ENCODE data around the gene GDA. TPM values are rescaled to one million over a fixed set of nuclear protein-coding genes. Genes with fewer than 3 reads are reported as not detected.
A peak's percentile ranks its signal among the peaks of the same experiment; 100 is the strongest.
"Not testable (repeated sequence)": the region's sequence is repeated elsewhere in the genome, so short reads cannot be mapped to it uniquely, and the experiment has no call there.

The GDA gene
- total and polyA plus RNA-seq, 3 experiments from 2014 or later = not detected

- Histone ChIP-seq H3K4me3 (ENCODE audit: low read length) (no peak overlapping the region), H3K27ac (ENCODE audit: low read depth, low read length) (no peak overlapping the region), H3K9me3 (ENCODE audit: low read length) (no peaks in the 10 kb centered on the region), H3K27me3 (ENCODE audit: insufficient read depth, low read length, poor library complexity, severe bottlenecking) (no peaks in the 10 kb centered on the region), H3K4me1 (ENCODE audit: insufficient read depth, low read length) (no peaks in the 10 kb centered on the region), H3K36me3 (ENCODE audit: insufficient read depth, low read length) (no peaks in the 10 kb centered on the region)
- Mint-ChIP-seq H3K4me1 (no peaks in the 10 kb centered on the region), H3K27me3 (peaks cover 10 to 58% of the 10 kb centered on the region in 2 donors), H3K4me3 (no peak overlapping the region), H3K36me3 (no peaks in the 10 kb centered on the region), H3K9me3 (peaks cover 0 to 2% (median 0%) of the 10 kb centered on the region in 5 donors), H3K27ac (no peak overlapping the region)
- ChIA-PET POLR2A (no interaction called here), CTCF (interaction anchor here (1.4 kb wide), 1 partner anchor 15 kb away, joined by 3 read pairs; no protein-coding TSS in a partner anchor)
- DNase-seq = no peak
Measured at GRCh38 chr9:72256931-72257330, 107.7 kb downstream of the GDA start.

- no peaks in the 10 kb centered on the region for H3K27me3 ChIP-seq (ENCODE audit: insufficient read depth, low read length, poor library complexity, severe bottlenecking)
- H3K36me3 Mint-ChIP-seq = no peaks in the 10 kb centered on the region
- H3K27ac ChIP-seq (ENCODE audit: low read depth, low read length) = no peak overlapping the region
- H3K4me3 ChIP-seq (ENCODE audit: low read length) = no peak overlapping the region
- H3K4me3 Mint-ChIP-seq = no peak overlapping the region
- H3K4me1 ChIP-seq (ENCODE audit: insufficient read depth, low read length) = no peaks in the 10 kb centered on the region
- CTCF ChIA-PET = interaction anchor here (0.9 to 1.5 kb wide), 3 partner anchors 13 to 23 kb away, joined by 3 to 4 read pairs (median 3); no protein-coding TSS in a partner anchor
- no peaks in the 10 kb centered on the region for H3K4me1 Mint-ChIP-seq
- no peaks in the 10 kb centered on the region for H3K36me3 ChIP-seq (ENCODE audit: insufficient read depth, low read length)
- peaks cover 9 to 62% of the 10 kb centered on the region in 2 donors for H3K27me3 Mint-ChIP-seq
- H3K9me3 Mint-ChIP-seq = peaks cover 0 to 2% (median 0%) of the 10 kb centered on the region in 5 donors
- POLR2A ChIA-PET = no interaction called here
- no peaks in the 10 kb centered on the region for H3K9me3 ChIP-seq (ENCODE audit: low read length)
- DNase-seq = no peak
- H3K27ac Mint-ChIP-seq = peak overlapping the region in 1 of 8 donors; percentile 36
Measured at GRCh38 chr9:72257814-72258213, 108.6 kb downstream of the GDA start.

DNA sequence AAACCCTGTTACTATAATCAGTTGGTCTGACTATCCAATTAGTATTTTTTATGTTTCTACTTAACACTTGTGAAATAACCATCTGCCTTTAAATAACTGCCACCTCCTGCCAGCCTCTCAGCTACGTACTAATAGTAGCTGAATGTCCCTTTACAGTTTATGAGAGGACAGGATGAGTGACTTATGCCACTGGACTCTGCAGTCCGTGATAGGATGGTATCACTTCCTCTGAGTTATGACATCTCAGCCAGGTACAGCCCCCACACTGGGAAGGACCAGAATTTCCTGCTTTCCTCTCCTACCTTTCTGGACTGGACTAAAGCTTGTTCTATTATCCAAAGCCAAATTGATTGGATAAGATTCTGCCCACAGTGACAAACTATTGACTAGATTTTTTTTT, 112.8 kb downstream of the GDA start:
- Mint-ChIP-seq H3K27me3 (peaks cover 4 to 40% of the 10 kb centered on the region in 2 donors), H3K9me3 (no peaks in the 10 kb centered on the region), H3K27ac (no peak overlapping the region), H3K4me1 (no peaks in the 10 kb centered on the region), H3K36me3 (no peaks in the 10 kb centered on the region), H3K4me3 (no peak overlapping the region)
- ChIA-PET POLR2A (no interaction called here), CTCF (interaction anchor here (0.8 kb wide), 1 partner anchor 18 kb away, joined by 3 read pairs; no protein-coding TSS in a partner anchor)
- H3K4me1 ChIP-seq (ENCODE audit: insufficient read depth, low read length) = no peaks in the 10 kb centered on the region
- DNase-seq = no peak
- no peak overlapping the region for H3K4me3 ChIP-seq (ENCODE audit: low read length)
- no peak overlapping the region for H3K27ac ChIP-seq (ENCODE audit: low read depth, low read length)
- no peaks in the 10 kb centered on the region for H3K27me3 ChIP-seq (ENCODE audit: insufficient read depth, low read length, poor library complexity, severe bottlenecking)
- H3K9me3 ChIP-seq (ENCODE audit: low read length) = no peaks in the 10 kb centered on the region
- H3K36me3 ChIP-seq (ENCODE audit: insufficient read depth, low read length) = no peaks in the 10 kb centered on the region

GRCh38 chr9:72263572-72263971, 114.3 kb downstream of the GDA start:
- POLR2A ChIA-PET = no interaction called here
- no peak overlapping the region for H3K27ac Mint-ChIP-seq
- Histone ChIP-seq H3K4me1 (ENCODE audit: insufficient read depth, low read length) (no peaks in the 10 kb centered on the region), H3K9me3 (ENCODE audit: low read length) (no peaks in the 10 kb centered on the region), H3K36me3 (ENCODE audit: insufficient read depth, low read length) (no peaks in the 10 kb centered on the region), H3K4me3 (ENCODE audit: low read length) (no peak overlapping the region), H3K27ac (ENCODE audit: low read depth, low read length) (no peak overlapping the region), H3K27me3 (ENCODE audit: insufficient read depth, low read length, poor library complexity, severe bottlenecking) (no peaks in the 10 kb centered on the region)
- no peaks in the 10 kb centered on the region for H3K4me1 Mint-ChIP-seq
- CTCF ChIA-PET = interaction anchor here (1.3 kb wide), 2 partner anchors 9 to 18 kb away, joined by 3 to 4 read pairs; no protein-coding TSS in a partner anchor
- H3K27me3 Mint-ChIP-seq = peaks cover 4 to 35% of the 10 kb centered on the region in 2 donors
- no peaks in the 10 kb centered on the region for H3K9me3 Mint-ChIP-seq
- DNase-seq = no peak
- no peaks in the 10 kb centered on the region for H3K36me3 Mint-ChIP-seq
- no peak overlapping the region for H3K4me3 Mint-ChIP-seq

DNA sequence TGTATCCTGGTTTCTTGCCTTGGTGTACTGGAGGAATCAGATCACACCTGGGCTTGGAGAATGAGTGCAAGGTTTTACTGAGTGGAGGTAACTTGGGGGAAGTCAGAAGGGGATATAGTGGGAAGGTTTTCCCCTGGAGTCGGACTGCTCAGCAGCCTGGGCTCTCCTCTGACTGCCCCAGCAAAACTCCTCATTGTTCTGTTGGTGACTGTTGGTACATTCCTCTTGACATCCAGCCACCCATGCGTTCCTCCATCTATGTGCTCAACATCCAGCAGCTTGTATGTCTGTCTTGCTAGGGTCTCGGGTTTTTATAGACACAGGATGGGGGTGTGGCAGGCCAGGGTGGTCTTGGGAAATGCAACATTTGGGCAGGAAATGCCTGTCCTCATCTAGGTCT, 119.7 kb downstream of the GDA start:
- H3K36me3 Mint-ChIP-seq = no peaks in the 10 kb centered on the region
- H3K27ac Mint-ChIP-seq = no peak overlapping the region
- Histone ChIP-seq H3K4me3 (ENCODE audit: low read length) (no peak overlapping the region), H3K36me3 (ENCODE audit: insufficient read depth, low read length) (no peaks in the 10 kb centered on the region), H3K27ac (ENCODE audit: low read depth, low read length) (no peak overlapping the region), H3K9me3 (ENCODE audit: low read length) (no peaks in the 10 kb centered on the region), H3K4me1 (ENCODE audit: insufficient read depth, low read length) (no peaks in the 10 kb centered on the region), H3K27me3 (ENCODE audit: insufficient read depth, low read length, poor library complexity, severe bottlenecking) (no peaks in the 10 kb centered on the region)
- ChIA-PET CTCF (no interaction called here), POLR2A (no interaction called here)
- no peak for DNase-seq
- peaks cover 1 to 17% of the 10 kb centered on the region in 2 donors for H3K27me3 Mint-ChIP-seq
- H3K4me1 Mint-ChIP-seq = no peaks in the 10 kb centered on the region
- no peak overlapping the region for H3K4me3 Mint-ChIP-seq
- no peaks in the 10 kb centered on the region for H3K9me3 Mint-ChIP-seq

DNA sequence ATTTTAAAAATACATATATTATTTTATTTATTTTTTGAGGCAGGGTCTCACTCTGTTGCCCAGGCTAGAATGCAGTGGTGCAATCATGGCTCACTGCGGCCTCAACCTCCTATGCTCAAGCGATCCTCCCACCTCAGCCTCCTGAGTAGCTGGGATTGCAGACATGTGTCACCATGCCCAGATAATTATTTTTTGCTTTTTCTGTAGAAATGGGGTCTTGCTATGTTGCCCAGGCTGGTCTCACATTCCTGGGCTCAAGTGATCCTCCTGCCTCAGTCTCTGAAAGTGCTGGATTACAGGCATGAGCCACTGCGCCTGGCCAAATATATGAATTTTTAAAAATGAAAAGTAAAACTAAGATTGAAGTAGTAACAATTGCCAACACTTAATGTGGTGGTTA, 121.1 kb downstream of the GDA start:
- H3K9me3 ChIP-seq (ENCODE audit: low read length); H3K27ac Mint-ChIP-seq; H3K36me3 Mint-ChIP-seq; H3K4me3 Mint-ChIP-seq; H3K4me1 Mint-ChIP-seq; H3K27ac ChIP-seq (ENCODE audit: low read depth, low read length); H3K9me3 Mint-ChIP-seq; POLR2A ChIA-PET; H3K27me3 ChIP-seq (ENCODE audit: insufficient read depth, low read length, poor library complexity, severe bottlenecking); DNase-seq; H3K4me1 ChIP-seq (ENCODE audit: insufficient read depth, low read length); H3K36me3 ChIP-seq (ENCODE audit: insufficient read depth, low read length); H3K4me3 ChIP-seq (ENCODE audit: low read length): not testable (repeated sequence)
- CTCF ChIA-PET = interaction anchor here (2.6 to 3.3 kb wide), 2 partner anchors 10 to 231 kb away, joined by 16 to 21 read pairs; no protein-coding TSS in a partner anchor
- peaks cover 5 to 16% of the 10 kb centered on the region in 2 donors for H3K27me3 Mint-ChIP-seq

GRCh38 chr9:72271613-72272478, 122.6 kb downstream of the GDA start:
- CTCF ChIA-PET = interaction anchor here (0.5 to 4.1 kb wide), 8 partner anchors 8 to 321 kb away, joined by 3 to 21 read pairs (median 4); no protein-coding TSS in a partner anchor
- H3K27ac ChIP-seq (ENCODE audit: low read depth, low read length) = no peak overlapping the region
- H3K9me3 ChIP-seq (ENCODE audit: low read length) = no peaks in the 10 kb centered on the region
- Mint-ChIP-seq H3K4me3 (no peak overlapping the region), H3K9me3 (no peaks in the 10 kb centered on the region), H3K27ac (no peak overlapping the region), H3K36me3 (no peaks in the 10 kb centered on the region), H3K27me3 (peaks cover 5 to 10% of the 10 kb centered on the region in 2 donors), H3K4me1 (no peaks in the 10 kb centered on the region)
- POLR2A ChIA-PET = interaction anchor here (1.1 kb wide), 1 partner anchor 233 kb away, joined by 3 read pairs; no protein-coding TSS in a partner anchor
- no peak overlapping the region for H3K4me3 ChIP-seq (ENCODE audit: low read length)
- H3K36me3 ChIP-seq (ENCODE audit: insufficient read depth, low read length) = no peaks in the 10 kb centered on the region
- H3K4me1 ChIP-seq (ENCODE audit: insufficient read depth, low read length) = no peaks in the 10 kb centered on the region
- H3K27me3 ChIP-seq (ENCODE audit: insufficient read depth, low read length, poor library complexity, severe bottlenecking) = no peaks in the 10 kb centered on the region
- peak; percentile 6 to 50 (median 11) for DNase-seq

- CTCF ChIA-PET = interaction anchor here (4.1 kb wide), 1 partner anchor 8 kb away, joined by 18 read pairs; no protein-coding TSS in a partner anchor
- H3K4me3 ChIP-seq (ENCODE audit: low read length) = no peak overlapping the region
- Mint-ChIP-seq H3K4me3 (no peak overlapping the region), H3K9me3 (no peaks in the 10 kb centered on the region), H3K36me3 (no peaks in the 10 kb centered on the region), H3K27me3 (peaks cover 3% of the 10 kb centered on the region in 2 donors), H3K4me1 (no peaks in the 10 kb centered on the region), H3K27ac (no peak overlapping the region)
- DNase-seq = no peak
- H3K9me3 ChIP-seq (ENCODE audit: low read length) = no peaks in the 10 kb centered on the region
- H3K4me1 ChIP-seq (ENCODE audit: insufficient read depth, low read length) = no peaks in the 10 kb centered on the region
- no peak overlapping the region for H3K27ac ChIP-seq (ENCODE audit: low read depth, low read length)
- H3K36me3 ChIP-seq (ENCODE audit: insufficient read depth, low read length) = no peaks in the 10 kb centered on the region
- POLR2A ChIA-PET = no interaction called here
- no peaks in the 10 kb centered on the region for H3K27me3 ChIP-seq (ENCODE audit: insufficient read depth, low read length, poor library complexity, severe bottlenecking)
Measured at GRCh38 chr9:72274441-72274840, 125.2 kb downstream of the GDA start.

Data from CD8-positive, alpha-beta memory T cell (primary cell).